HEK293 (cell line): ENCODE measurements around the gene PPFIBP1.
A peak's percentile ranks its signal among the peaks of the same experiment; 100 is the strongest.

ENCODE experiments used
- AEBP2 ChIP-seq: fragments of 450-650 bp; formaldehyde crosslinking; IDR thresholded peaks from 2 replicates; pipeline ENCODE4 v1.5.1; 2016; ENCODE audit warnings: missing biosample characterization, missing genetic modification characterization, borderline replicate concordance
- FEZF1 ChIP-seq: fragments of 450-650 bp; formaldehyde crosslinking; IDR thresholded peaks from 2 replicates; pipeline ENCODE4 v1.5.1; 2016; ENCODE audit warnings: missing biosample characterization, missing genetic modification characterization
- MEIS1 ChIP-seq: sonication (generic); formaldehyde crosslinking; IDR thresholded peaks from 2 replicates; pipeline ENCODE4 v1.8.1; 2022; ENCODE audit warnings: missing genetic modification reagents, mild to moderate bottlenecking, borderline replicate concordance
- TRIM28 ChIP-seq: IDR thresholded peaks from 2 replicates; pipeline ENCODE4 v1.6.1; 2011; ENCODE audit warnings: low read length, control low read depth, borderline replicate concordance
- YY2 ChIP-seq: fragments of 450-650 bp; formaldehyde crosslinking; IDR thresholded peaks from 2 replicates; pipeline ENCODE4 v1.5.1; 2016; ENCODE audit warnings: missing biosample characterization, missing genetic modification characterization
- ZBTB17 ChIP-seq: fragments of 450-650 bp; formaldehyde crosslinking; IDR thresholded peaks from 2 replicates; pipeline ENCODE4 v1.5.1; 2016; ENCODE audit warnings: missing biosample characterization, missing genetic modification characterization
- ZBTB6 ChIP-seq: fragments of 450-650 bp; formaldehyde crosslinking; IDR thresholded peaks from 2 replicates; pipeline ENCODE4 v1.5.1; 2017; ENCODE audit warnings: missing biosample characterization, missing genetic modification characterization
- ZFP3 ChIP-seq: fragments of 450-650 bp; formaldehyde crosslinking; IDR thresholded peaks from 2 replicates; pipeline ENCODE4 v1.5.1; 2016; ENCODE audit warnings: low read depth, missing biosample characterization, missing genetic modification characterization
- ZFP69B ChIP-seq: fragments of 450-650 bp; formaldehyde crosslinking; IDR thresholded peaks from 2 replicates; pipeline ENCODE4 v1.5.1; 2016; ENCODE audit warnings: missing biosample characterization, missing genetic modification characterization
- ZNF133 ChIP-seq: fragments of 450-650 bp; formaldehyde crosslinking; IDR thresholded peaks from 2 replicates; pipeline ENCODE4 v1.5.1; 2016; ENCODE audit warnings: missing biosample characterization, missing genetic modification characterization
- ZNF19 ChIP-seq: fragments of 450-650 bp; formaldehyde crosslinking; IDR thresholded peaks from 2 replicates; pipeline ENCODE4; 2016; ENCODE audit warnings: missing biosample characterization, missing genetic modification characterization, low read depth
- ZNF214 ChIP-seq: fragments of 450-650 bp; formaldehyde crosslinking; IDR thresholded peaks from 2 replicates; pipeline ENCODE4 v1.5.1; 2017; ENCODE audit warnings: missing biosample characterization, mild to moderate bottlenecking, missing genetic modification characterization, borderline replicate concordance
- ZNF266 ChIP-seq: fragments of 450-650 bp; formaldehyde crosslinking; IDR thresholded peaks from 2 replicates; pipeline ENCODE4 v1.5.1; 2016; ENCODE audit warnings: missing biosample characterization, missing genetic modification characterization, low read depth
- ZNF292 ChIP-seq: fragments of 450-650 bp; formaldehyde crosslinking; IDR thresholded peaks from 2 replicates; pipeline ENCODE4 v1.5.1; 2016; ENCODE audit warnings: low read depth, missing biosample characterization, missing genetic modification characterization, borderline replicate concordance
- ZNF350 ChIP-seq: fragments of 450-650 bp; formaldehyde crosslinking; IDR thresholded peaks from 2 replicates; pipeline ENCODE4 v1.5.0; 2017; ENCODE audit warnings: missing biosample characterization, mild to moderate bottlenecking, missing genetic modification characterization
- ZNF404 ChIP-seq: fragments of 450-650 bp; formaldehyde crosslinking; IDR thresholded peaks from 2 replicates; pipeline ENCODE4 v1.5.1; 2017; ENCODE audit warnings: missing biosample characterization, missing genetic modification characterization
- ZNF416 ChIP-seq: fragments of 450-650 bp; formaldehyde crosslinking; IDR thresholded peaks from 2 replicates; pipeline ENCODE4 v1.5.1; 2016; ENCODE audit warnings: missing biosample characterization, missing genetic modification characterization
- ZNF423 ChIP-seq: fragments of 450-650 bp; formaldehyde crosslinking; IDR thresholded peaks from 2 replicates; pipeline ENCODE4 v1.5.1; 2016; ENCODE audit warnings: missing biosample characterization, missing genetic modification characterization
- ZNF600 ChIP-seq: fragments of 450-650 bp; formaldehyde crosslinking; IDR thresholded peaks from 2 replicates; pipeline ENCODE4 v1.5.1; 2016; ENCODE audit warnings: missing biosample characterization, missing genetic modification characterization
- ZNF658 ChIP-seq: fragments of 450-650 bp; formaldehyde crosslinking; IDR thresholded peaks from 2 replicates; pipeline ENCODE4; 2016; ENCODE audit warnings: missing biosample characterization, missing genetic modification characterization
- ZNF664 ChIP-seq: fragments of 450-650 bp; formaldehyde crosslinking; IDR thresholded peaks from 2 replicates; pipeline ENCODE4 v1.5.1; 2016; ENCODE audit warnings: missing biosample characterization, missing genetic modification characterization
- ZNF704 ChIP-seq: fragments of 450-650 bp; formaldehyde crosslinking; IDR thresholded peaks from 2 replicates; pipeline ENCODE4 v1.5.1; 2016; ENCODE audit warnings: missing biosample characterization, missing genetic modification characterization
- ZNF747 ChIP-seq: fragments of 450-650 bp; formaldehyde crosslinking; IDR thresholded peaks from 2 replicates; pipeline ENCODE4 v1.5.1; 2016; ENCODE audit warnings: missing biosample characterization, missing genetic modification characterization
- ZSCAN30 ChIP-seq: fragments of 450-650 bp; IDR thresholded peaks from 2 replicates; pipeline ENCODE4 v1.5.1; 2018; ENCODE audit warnings: missing biosample characterization, mild to moderate bottlenecking, missing genetic modification characterization, moderate library complexity
- TF ChIP-seq, protein P1 (sequence below): fragments of 450-650 bp; formaldehyde crosslinking; IDR thresholded peaks from 2 replicates; pipeline ENCODE4 v1.5.1; 2016; ENCODE audit warnings: missing biosample characterization, missing genetic modification characterization
- TF ChIP-seq, protein P2 (sequence below): fragments of 450-650 bp; formaldehyde crosslinking; IDR thresholded peaks from 2 replicates; pipeline ENCODE4 v1.5.0; 2017; ENCODE audit warnings: missing biosample characterization, missing genetic modification characterization, borderline replicate concordance
- TF ChIP-seq, protein P3 (sequence below): fragments of 450-650 bp; formaldehyde crosslinking; IDR thresholded peaks from 2 replicates; pipeline ENCODE4 v1.5.1; 2016; ENCODE audit warnings: missing biosample characterization, missing genetic modification characterization
- TF ChIP-seq, protein P4 (sequence below): fragments of 450-650 bp; formaldehyde crosslinking; IDR thresholded peaks from 2 replicates; pipeline ENCODE4 v1.5.1; 2016; ENCODE audit warnings: missing biosample characterization, missing genetic modification characterization

The PPFIBP1 gene

GRCh38 chr12:27710592-27711316 is 186.7 kb downstream of the PPFIBP1 start, which contains the start of gene MRPS35 (continued):
- TF ChIP-seq ZNF600 (peak; percentile 83), ZNF404 (tag by site-specific recombination) (no peak), ZNF423 (tag by site-specific recombination) (no peak), ZNF292 (tag by site-specific recombination) (no peak), ZNF747 (no peak), ZNF658 (tag by site-specific recombination) (no peak), ZNF704 (no peak), ZBTB17 (peak; percentile 96), ZNF266 (no peak), TRIM28 (no peak), ZNF664 (tag by site-specific recombination) (no peak), ZNF133 (tag by site-specific recombination) (no peak), YY2 (tag by site-specific recombination) (peak; percentile 100), MEIS1 (CRISPR knock-in tag) (no peak), ZSCAN30 (tag by site-specific recombination) (peak; percentile 71), FEZF1 (tag by site-specific recombination) (no peak), ZFP69B (tag by site-specific recombination) (peak; percentile 83), ZNF19 (tag by site-specific recombination) (no peak), ZNF350 (tag by site-specific recombination) (no peak), ZNF416 (tag by site-specific recombination) (no peak), ZNF214 (tag by site-specific recombination) (no peak), ZFP3 (tag by site-specific recombination) (no peak; the same call in 1 of the 2 replicates), AEBP2 (tag by site-specific recombination) (no peak), ZBTB6 (tag by site-specific recombination) (no peak)
- TF ChIP-seq, protein P1, sequence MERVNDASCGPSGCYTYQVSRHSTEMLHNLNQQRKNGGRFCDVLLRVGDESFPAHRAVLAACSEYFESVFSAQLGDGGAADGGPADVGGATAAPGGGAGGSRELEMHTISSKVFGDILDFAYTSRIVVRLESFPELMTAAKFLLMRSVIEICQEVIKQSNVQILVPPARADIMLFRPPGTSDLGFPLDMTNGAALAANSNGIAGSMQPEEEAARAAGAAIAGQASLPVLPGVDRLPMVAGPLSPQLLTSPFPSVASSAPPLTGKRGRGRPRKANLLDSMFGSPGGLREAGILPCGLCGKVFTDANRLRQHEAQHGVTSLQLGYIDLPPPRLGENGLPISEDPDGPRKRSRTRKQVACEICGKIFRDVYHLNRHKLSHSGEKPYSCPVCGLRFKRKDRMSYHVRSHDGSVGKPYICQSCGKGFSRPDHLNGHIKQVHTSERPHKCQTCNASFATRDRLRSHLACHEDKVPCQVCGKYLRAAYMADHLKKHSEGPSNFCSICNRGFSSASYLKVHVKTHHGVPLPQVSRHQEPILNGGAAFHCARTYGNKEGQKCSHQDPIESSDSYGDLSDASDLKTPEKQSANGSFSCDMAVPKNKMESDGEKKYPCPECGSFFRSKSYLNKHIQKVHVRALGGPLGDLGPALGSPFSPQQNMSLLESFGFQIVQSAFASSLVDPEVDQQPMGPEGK (tag by site-specific recombination) = peak; percentile 90
- TF ChIP-seq, protein P2, sequence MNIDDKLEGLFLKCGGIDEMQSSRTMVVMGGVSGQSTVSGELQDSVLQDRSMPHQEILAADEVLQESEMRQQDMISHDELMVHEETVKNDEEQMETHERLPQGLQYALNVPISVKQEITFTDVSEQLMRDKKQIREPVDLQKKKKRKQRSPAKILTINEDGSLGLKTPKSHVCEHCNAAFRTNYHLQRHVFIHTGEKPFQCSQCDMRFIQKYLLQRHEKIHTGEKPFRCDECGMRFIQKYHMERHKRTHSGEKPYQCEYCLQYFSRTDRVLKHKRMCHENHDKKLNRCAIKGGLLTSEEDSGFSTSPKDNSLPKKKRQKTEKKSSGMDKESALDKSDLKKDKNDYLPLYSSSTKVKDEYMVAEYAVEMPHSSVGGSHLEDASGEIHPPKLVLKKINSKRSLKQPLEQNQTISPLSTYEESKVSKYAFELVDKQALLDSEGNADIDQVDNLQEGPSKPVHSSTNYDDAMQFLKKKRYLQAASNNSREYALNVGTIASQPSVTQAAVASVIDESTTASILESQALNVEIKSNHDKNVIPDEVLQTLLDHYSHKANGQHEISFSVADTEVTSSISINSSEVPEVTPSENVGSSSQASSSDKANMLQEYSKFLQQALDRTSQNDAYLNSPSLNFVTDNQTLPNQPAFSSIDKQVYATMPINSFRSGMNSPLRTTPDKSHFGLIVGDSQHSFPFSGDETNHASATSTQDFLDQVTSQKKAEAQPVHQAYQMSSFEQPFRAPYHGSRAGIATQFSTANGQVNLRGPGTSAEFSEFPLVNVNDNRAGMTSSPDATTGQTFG = no peak
- TF ChIP-seq, protein P3, sequence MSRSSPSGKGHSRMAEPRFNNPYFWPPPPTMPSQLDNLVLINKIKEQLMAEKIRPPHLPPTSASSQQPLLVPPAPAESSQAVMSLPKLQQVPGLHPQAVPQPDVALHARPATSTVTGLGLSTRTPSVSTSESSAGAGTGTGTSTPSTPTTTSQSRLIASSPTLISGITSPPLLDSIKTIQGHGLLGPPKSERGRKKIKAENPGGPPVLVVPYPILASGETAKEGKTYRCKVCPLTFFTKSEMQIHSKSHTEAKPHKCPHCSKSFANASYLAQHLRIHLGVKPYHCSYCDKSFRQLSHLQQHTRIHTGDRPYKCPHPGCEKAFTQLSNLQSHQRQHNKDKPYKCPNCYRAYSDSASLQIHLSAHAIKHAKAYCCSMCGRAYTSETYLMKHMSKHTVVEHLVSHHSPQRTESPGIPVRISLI (tag by site-specific recombination) = no peak
- TF ChIP-seq, protein P4, sequence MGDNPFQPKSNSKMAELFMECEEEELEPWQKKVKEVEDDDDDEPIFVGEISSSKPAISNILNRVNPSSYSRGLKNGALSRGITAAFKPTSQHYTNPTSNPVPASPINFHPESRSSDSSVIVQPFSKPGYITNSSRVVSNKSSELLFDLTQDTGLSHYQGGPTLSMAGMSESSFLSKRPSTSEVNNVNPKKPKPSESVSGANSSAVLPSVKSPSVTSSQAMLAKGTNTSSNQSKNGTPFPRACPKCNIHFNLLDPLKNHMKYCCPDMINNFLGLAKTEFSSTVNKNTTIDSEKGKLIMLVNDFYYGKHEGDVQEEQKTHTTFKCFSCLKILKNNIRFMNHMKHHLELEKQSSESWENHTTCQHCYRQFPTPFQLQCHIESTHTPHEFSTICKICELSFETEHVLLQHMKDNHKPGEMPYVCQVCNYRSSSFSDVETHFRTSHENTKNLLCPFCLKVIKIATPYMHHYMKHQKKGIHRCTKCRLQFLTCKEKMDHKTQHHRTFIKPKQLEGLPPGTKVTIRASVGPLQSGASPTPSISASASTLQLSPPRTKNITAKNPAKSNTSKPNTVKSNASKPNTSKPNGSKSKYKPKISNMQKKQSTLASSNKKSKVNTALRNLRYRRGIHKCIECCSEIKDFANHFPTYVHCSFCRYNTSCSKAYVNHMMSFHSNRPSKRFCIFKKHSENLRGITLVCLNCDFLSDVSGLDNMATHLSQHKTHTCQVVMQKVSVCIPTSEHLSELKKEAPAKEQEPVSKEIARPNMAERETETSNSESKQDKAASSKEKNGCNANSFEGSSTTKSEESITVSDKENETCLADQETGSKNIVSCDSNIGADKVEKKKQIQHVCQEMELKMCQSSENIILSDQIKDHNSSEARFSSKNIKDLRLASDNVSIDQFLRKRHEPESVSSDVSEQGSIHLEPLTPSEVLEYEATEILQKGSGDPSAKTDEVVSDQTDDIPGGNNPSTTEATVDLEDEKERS (tag by site-specific recombination) = no peak
